Trophoblast cell (in vitro differentiated cells and primary cell): ENCODE results near the gene KCNQ1.
A peak's percentile ranks its signal among the peaks of the same experiment; 100 is the strongest.

Experiments used
- DNase-seq, 2 donors: peaks; one replicate each; pipeline ENCODE4 v3.0.0-alpha.2; 2016
- H2AFZ ChIP-seq: 2 replicates; pipeline ENCODE4 v1.6.1; 2013; ENCODE audit warnings: low read length, moderate library complexity, mild to moderate bottlenecking; ENCODE audit not compliant: insufficient read depth, poor library complexity
- H2AK5ac ChIP-seq: 2 replicates; pipeline ENCODE4 v1.6.1; 2013; ENCODE audit warnings: mild to moderate bottlenecking, low read length
- H2BK120ac ChIP-seq: 2 replicates; pipeline ENCODE4 v1.6.1; 2013; ENCODE audit warnings: low read length, mild to moderate bottlenecking, moderate library complexity; ENCODE audit not compliant: insufficient read depth, poor library complexity
- H2BK12ac ChIP-seq: 2 replicates; pipeline ENCODE4 v1.6.1; 2013; ENCODE audit warnings: mild to moderate bottlenecking, low read length, moderate library complexity
- H2BK5ac ChIP-seq: 2 replicates; pipeline ENCODE4 v1.6.1; 2013; ENCODE audit warnings: low read length, low read depth, moderate library complexity, mild to moderate bottlenecking; ENCODE audit not compliant: poor library complexity
- H3K14ac ChIP-seq: 2 replicates; pipeline ENCODE4 v1.6.1; 2013; ENCODE audit warnings: mild to moderate bottlenecking, low read length
- H3K18ac ChIP-seq: 2 replicates; pipeline ENCODE4 v1.6.1; 2013; ENCODE audit warnings: mild to moderate bottlenecking, low read length
- H3K23ac ChIP-seq: 2 replicates; pipeline ENCODE4 v1.6.1; 2013; ENCODE audit warnings: low read length
- H3K27ac ChIP-seq: 2 replicates; pipeline ENCODE4 v1.5.1; 2013; ENCODE audit warnings: low read depth, mild to moderate bottlenecking, inconsistent platforms, low read length, moderate library complexity
- H3K27me3 ChIP-seq: 2 replicates; pipeline ENCODE4 v1.6.1; 2013; ENCODE audit warnings: inconsistent platforms, mild to moderate bottlenecking, low read length, moderate library complexity; ENCODE audit not compliant: insufficient read depth
- H3K36me3 ChIP-seq, 2 experiments: 1 replicate in 1 of 2; 2 replicates in 1 of 2; pipeline ENCODE4 v1.6.1; 2013; ENCODE audit warnings: low read length in 2 of 2, mild to moderate bottlenecking in 2 of 2, moderate library complexity in 1 of 2; ENCODE audit not compliant: insufficient read depth in 2 of 2, control insufficient read depth in 1 of 2
- H3K4ac ChIP-seq: 2 replicates; pipeline ENCODE4 v1.6.1; 2013; ENCODE audit warnings: low read depth, mild to moderate bottlenecking, low read length, moderate library complexity
- H3K4me1 ChIP-seq, 2 experiments: 1 replicate in 1 of 2; 2 replicates in 1 of 2; pipeline ENCODE4 v1.6.1; 2013; ENCODE audit warnings: low read length in 2 of 2, mild to moderate bottlenecking in 2 of 2, moderate library complexity in 1 of 2; ENCODE audit not compliant: insufficient read depth in 2 of 2, control insufficient read depth in 1 of 2
- H3K4me2 ChIP-seq: 2 replicates; pipeline ENCODE4 v1.6.1; 2013; ENCODE audit warnings: inconsistent platforms, mild to moderate bottlenecking, low read length, moderate library complexity
- H3K4me3 ChIP-seq: 2 replicates; pipeline ENCODE4 v1.5.1; 2013; ENCODE audit warnings: mild to moderate bottlenecking, low read depth, low read length, inconsistent platforms
- H3K79me1 ChIP-seq: one replicate; pipeline ENCODE4 v1.6.1; 2013; ENCODE audit warnings: low read length
- H3K79me2 ChIP-seq: 2 replicates; pipeline ENCODE4 v1.6.1; 2013; ENCODE audit warnings: low read length, mild to moderate bottlenecking; ENCODE audit not compliant: control insufficient read depth, insufficient read depth, poor library complexity
- H3K9ac ChIP-seq: 2 replicates; pipeline ENCODE4 v1.6.1; 2013; ENCODE audit warnings: mild to moderate bottlenecking, low read length
- H3K9me3 ChIP-seq: 2 replicates; pipeline ENCODE4 v1.6.1; 2013; ENCODE audit warnings: low read depth, mild to moderate bottlenecking, control low read depth, inconsistent platforms, low read length; ENCODE audit not compliant: insufficient read depth
- H4K12ac ChIP-seq: 2 replicates; pipeline ENCODE4 v1.6.1; 2013; ENCODE audit warnings: low read depth, mild to moderate bottlenecking, low read length, moderate library complexity
- H4K8ac ChIP-seq: 2 replicates; pipeline ENCODE4 v1.6.1; 2013; ENCODE audit warnings: low read depth, mild to moderate bottlenecking, low read length, moderate library complexity
- H4K91ac ChIP-seq: one replicate; pipeline ENCODE4 v1.6.1; 2013; ENCODE audit warnings: low read depth, mild to moderate bottlenecking, low read length, moderate library complexity
- WGBS: extraction: QIAGEN DNeasy Blood & Tissue Kit; methylation state at CpG from one replicate; pipeline ENCODE4 v1.1.7; 2013; ENCODE audit warnings: missing lambda C conversion rate; ENCODE audit not compliant: insufficient read length, insufficient coverage; ENCODE audit errors: extremely low coverage; 5-methylcytosine and 5-hydroxymethylcytosine counted together

The KCNQ1 gene

DNA sequence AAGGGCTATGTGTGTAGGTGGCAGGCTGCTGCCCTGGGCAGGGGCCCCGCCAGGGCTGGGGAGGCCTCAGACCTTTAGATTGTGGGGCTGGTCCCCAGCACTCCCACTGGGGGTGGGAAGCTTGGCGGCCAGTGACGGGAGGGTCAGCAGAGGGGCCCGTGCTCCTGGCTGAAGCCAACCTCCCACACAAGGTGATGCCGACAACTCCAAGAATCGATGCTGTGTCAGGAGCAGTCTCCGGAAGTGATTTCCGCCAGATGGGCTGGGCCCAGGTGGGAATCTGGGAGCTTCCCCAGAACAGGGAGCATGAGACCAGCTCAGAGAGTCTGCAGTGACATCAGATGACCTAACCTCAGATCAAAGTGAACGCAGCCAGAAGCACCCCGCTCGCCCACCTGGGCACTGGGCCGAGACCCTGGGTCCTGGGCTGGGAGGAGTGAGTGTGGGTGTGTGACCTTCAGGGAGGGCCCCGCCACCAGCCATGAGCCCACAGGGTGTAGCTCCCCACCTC is 8.2 kb upstream of the KCNQ1 start:
- H4K12ac ChIP-seq = no peak overlapping the region
- no peak overlapping the region for H3K23ac ChIP-seq
- H3K14ac ChIP-seq = no peak overlapping the region
- H2AFZ ChIP-seq = no peak overlapping the region
- DNase-seq = no peak
- no peak overlapping the region for H3K4me3 ChIP-seq
- H3K9me3 ChIP-seq = peaks cover 17% of the 10 kb centered on the region
- no peak overlapping the region for H3K4me2 ChIP-seq
- H3K4me1 ChIP-seq = no peaks in the 10 kb centered on the region
- no peak overlapping the region for H3K4ac ChIP-seq
- H2BK12ac ChIP-seq = no peak overlapping the region
- no peaks in the 10 kb centered on the region for H3K36me3 ChIP-seq
- H3K9ac ChIP-seq = no peak overlapping the region
- H3K79me1 ChIP-seq = no peaks in the 10 kb centered on the region
- no CpG with 5 or more reads among the region's 13 CpGs for WGBS
- no peak overlapping the region for H3K27ac ChIP-seq
- H3K18ac ChIP-seq = no peak overlapping the region
- no peaks in the 10 kb centered on the region for H3K79me2 ChIP-seq
- no peak overlapping the region for H2BK5ac ChIP-seq
- H3K27me3 ChIP-seq = no peaks in the 10 kb centered on the region
- no peak overlapping the region for H2AK5ac ChIP-seq
- no peak overlapping the region for H2BK120ac ChIP-seq
- no peak overlapping the region for H4K91ac ChIP-seq
- no peak overlapping the region for H4K8ac ChIP-seq

DNA sequence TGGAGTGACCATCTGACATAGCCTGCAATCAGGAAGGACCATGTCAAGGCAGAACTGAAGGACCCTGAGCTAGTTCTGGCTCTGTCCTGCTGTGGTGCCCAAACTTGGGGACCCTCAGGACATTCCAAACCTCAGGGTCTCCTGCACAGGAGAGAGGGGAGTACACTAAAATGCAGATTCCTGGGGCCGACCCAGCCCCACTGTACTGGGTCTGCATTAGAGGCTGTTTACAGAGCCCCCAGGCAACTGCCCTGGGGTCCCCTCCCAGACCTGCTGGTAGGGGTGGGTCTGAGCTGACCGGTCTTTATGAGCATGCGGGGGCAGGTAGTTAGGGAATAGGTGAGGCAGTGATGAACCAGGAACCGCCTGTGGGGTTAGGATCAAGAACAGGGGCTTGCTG is 7.3 kb upstream of the KCNQ1 start:
- no peak for DNase-seq
- H3K27ac ChIP-seq = no peak overlapping the region
- no peaks in the 10 kb centered on the region for H3K36me3 ChIP-seq
- peaks cover 17% of the 10 kb centered on the region for H3K9me3 ChIP-seq
- no peak overlapping the region for H2BK5ac ChIP-seq
- no peak overlapping the region for H3K14ac ChIP-seq
- H4K12ac ChIP-seq = no peak overlapping the region
- WGBS = no CpG with 5 or more reads among the region's 4 CpGs
- no peak overlapping the region for H3K18ac ChIP-seq
- no peak overlapping the region for H3K23ac ChIP-seq
- no peak overlapping the region for H3K4me2 ChIP-seq
- H3K4me1 ChIP-seq = no peaks in the 10 kb centered on the region
- no peaks in the 10 kb centered on the region for H3K79me1 ChIP-seq
- no peak overlapping the region for H2BK120ac ChIP-seq
- H3K27me3 ChIP-seq = no peaks in the 10 kb centered on the region
- H2BK12ac ChIP-seq = no peak overlapping the region
- no peak overlapping the region for H4K91ac ChIP-seq
- no peak overlapping the region for H4K8ac ChIP-seq
- no peaks in the 10 kb centered on the region for H3K79me2 ChIP-seq
- no peak overlapping the region for H2AFZ ChIP-seq
- H3K4ac ChIP-seq = no peak overlapping the region
- H3K9ac ChIP-seq = no peak overlapping the region
- no peak overlapping the region for H2AK5ac ChIP-seq
- peak overlapping the region; percentile 30 for H3K4me3 ChIP-seq

DNA sequence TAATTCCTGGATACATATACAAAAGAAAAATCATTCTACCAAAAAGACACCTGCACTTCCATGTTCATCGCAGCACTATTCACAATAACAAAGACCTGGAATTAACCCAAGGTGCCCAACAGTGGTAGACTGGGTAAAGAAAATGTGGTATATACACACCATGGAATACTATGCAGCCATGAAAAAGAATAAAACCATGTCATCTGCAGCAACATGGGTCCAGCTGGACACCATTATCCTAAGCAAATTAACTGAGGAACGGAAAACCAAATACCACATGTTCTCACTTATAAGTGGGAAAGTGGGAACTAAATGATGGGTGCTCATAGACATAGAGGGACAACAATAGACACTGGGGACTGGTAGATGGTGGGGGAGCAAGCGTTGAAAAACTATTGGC is 5.0 kb upstream of the KCNQ1 start:
- no peak overlapping the region for H2BK12ac ChIP-seq
- no peak overlapping the region for H3K23ac ChIP-seq
- no CpG with 5 or more reads among the region's 3 CpGs for WGBS
- H3K9me3 ChIP-seq = peaks cover 13% of the 10 kb centered on the region
- no peak overlapping the region for H2AFZ ChIP-seq
- H3K27me3 ChIP-seq = peaks cover 15% of the 10 kb centered on the region
- no peaks in the 10 kb centered on the region for H3K79me2 ChIP-seq
- no peak overlapping the region for H2AK5ac ChIP-seq
- no peak overlapping the region for H2BK120ac ChIP-seq
- H3K4ac ChIP-seq = no peak overlapping the region
- H4K12ac ChIP-seq = no peak overlapping the region
- no peaks in the 10 kb centered on the region for H3K36me3 ChIP-seq
- H4K91ac ChIP-seq = no peak overlapping the region
- DNase-seq = no peak
- H4K8ac ChIP-seq = no peak overlapping the region
- H3K14ac ChIP-seq = no peak overlapping the region
- H3K4me2 ChIP-seq = no peak overlapping the region
- no peak overlapping the region for H3K4me3 ChIP-seq
- H3K79me1 ChIP-seq = no peaks in the 10 kb centered on the region
- H3K4me1 ChIP-seq = no peaks in the 10 kb centered on the region
- no peak overlapping the region for H3K9ac ChIP-seq
- H3K18ac ChIP-seq = no peak overlapping the region
- no peak overlapping the region for H2BK5ac ChIP-seq
- H3K27ac ChIP-seq = no peak overlapping the region

DNA sequence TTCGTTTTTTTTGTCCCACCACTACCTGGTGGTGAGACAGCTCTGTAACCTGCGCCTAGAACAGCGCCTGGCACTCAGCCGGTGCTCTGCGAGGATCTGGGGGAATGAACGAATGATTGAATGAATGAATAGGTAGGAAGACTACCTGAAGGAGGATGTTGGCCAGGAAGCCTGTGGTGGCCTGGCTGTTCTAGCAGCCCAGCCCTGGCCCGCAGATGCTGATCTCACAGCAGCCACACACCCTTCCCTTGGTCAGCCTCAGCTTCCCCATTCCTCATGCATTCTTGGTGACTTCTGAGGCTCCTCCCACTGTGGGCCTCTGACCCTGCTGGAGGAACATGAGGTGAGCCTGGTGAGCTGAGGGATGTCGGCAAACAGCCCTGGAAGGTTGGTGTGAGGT is 4.2 kb upstream of the KCNQ1 start:
- Histone ChIP-seq H3K27me3 (peaks cover 22% of the 10 kb centered on the region), H3K27ac (no peak overlapping the region), H3K4me3 (no peak overlapping the region), H2AK5ac (no peak overlapping the region), H3K23ac (no peak overlapping the region), H2BK120ac (no peak overlapping the region), H3K18ac (no peak overlapping the region), H2BK12ac (no peak overlapping the region), H3K4me1 (no peaks in the 10 kb centered on the region), H3K9me3 (peaks cover 15% of the 10 kb centered on the region), H3K4me2 (no peak overlapping the region), H3K9ac (no peak overlapping the region), H4K91ac (no peak overlapping the region), H4K8ac (no peak overlapping the region), H3K14ac (no peak overlapping the region), H4K12ac (no peak overlapping the region), H2AFZ (no peak overlapping the region), H3K79me1 (no peaks in the 10 kb centered on the region), H3K79me2 (no peaks in the 10 kb centered on the region), H2BK5ac (no peak overlapping the region), H3K4ac (no peak overlapping the region), H3K36me3 (no peaks in the 10 kb centered on the region)
- no CpG with 5 or more reads among the region's 8 CpGs for WGBS
- peak; percentile 15 to 37 for DNase-seq
